ENCODE measurements around the gene PRCC. TPM values are rescaled to one million over a fixed set of nuclear protein-coding genes. Genes with fewer than 3 reads are reported as not detected.

PRCC gene
- total and polyA plus RNA-seq, 2 of the 13 experiments (the other 11 are each of a cell fraction or from before 2014, with no cell fraction given), result 24.2 to 40.5 TPM

DNA sequence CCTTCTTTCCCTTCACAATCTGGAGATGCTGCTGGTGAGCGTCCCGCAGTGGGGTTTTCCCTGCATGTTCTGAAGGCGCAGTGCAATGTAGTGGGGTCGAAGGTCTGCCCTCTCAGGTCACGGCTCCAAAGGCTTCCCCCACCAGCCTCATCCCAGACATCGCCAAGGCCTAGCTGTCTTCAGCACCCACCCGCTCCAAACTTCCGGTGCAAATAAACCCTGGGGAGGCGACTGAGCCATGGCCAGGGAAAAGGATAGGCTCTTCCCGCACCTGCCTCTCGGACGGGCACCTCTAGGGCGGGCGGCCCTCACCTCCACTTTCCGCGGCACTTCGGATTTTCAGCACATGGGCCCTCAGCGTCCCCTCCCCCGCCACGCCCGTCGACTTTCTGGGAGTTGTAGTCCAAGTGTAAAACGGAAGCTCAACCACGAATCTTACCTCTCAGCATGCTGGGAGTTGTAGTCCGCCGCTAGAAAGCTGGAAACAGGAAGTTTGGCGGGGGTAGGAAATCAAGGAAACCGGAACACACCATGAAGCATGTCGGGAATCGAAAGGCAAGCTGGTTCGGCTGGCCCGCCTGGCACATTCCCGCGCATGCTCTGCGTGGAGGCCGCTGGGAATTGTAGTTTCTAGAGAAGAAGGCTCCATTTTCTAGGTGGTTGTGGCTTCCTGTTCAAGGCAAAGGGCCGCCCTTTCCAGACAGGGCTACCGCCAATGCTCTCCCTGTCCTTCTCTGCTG is 26.4 kb upstream of the PRCC start, which contains the start of gene MRPL24 (continued):
- TF ChIP-seq, protein P1, sequence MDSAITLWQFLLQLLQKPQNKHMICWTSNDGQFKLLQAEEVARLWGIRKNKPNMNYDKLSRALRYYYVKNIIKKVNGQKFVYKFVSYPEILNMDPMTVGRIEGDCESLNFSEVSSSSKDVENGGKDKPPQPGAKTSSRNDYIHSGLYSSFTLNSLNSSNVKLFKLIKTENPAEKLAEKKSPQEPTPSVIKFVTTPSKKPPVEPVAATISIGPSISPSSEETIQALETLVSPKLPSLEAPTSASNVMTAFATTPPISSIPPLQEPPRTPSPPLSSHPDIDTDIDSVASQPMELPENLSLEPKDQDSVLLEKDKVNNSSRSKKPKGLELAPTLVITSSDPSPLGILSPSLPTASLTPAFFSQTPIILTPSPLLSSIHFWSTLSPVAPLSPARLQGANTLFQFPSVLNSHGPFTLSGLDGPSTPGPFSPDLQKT (CRISPR knock-in tag; IDR thresholded peaks at IDR 0.05; ENCODE audit: borderline replicate concordance), result peak; percentile 28; the same call in 1 of the 2 replicates
- peak; percentile 90 for TF ChIP-seq YY1 (IDR thresholded peaks at IDR 0.05; ENCODE audit: insufficient read depth, insufficient replicate concordance, low read depth, low read length)
- TF ChIP-seq, protein P2, sequence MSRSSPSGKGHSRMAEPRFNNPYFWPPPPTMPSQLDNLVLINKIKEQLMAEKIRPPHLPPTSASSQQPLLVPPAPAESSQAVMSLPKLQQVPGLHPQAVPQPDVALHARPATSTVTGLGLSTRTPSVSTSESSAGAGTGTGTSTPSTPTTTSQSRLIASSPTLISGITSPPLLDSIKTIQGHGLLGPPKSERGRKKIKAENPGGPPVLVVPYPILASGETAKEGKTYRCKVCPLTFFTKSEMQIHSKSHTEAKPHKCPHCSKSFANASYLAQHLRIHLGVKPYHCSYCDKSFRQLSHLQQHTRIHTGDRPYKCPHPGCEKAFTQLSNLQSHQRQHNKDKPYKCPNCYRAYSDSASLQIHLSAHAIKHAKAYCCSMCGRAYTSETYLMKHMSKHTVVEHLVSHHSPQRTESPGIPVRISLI (CRISPR knock-in tag; IDR thresholded peaks at IDR 0.05; ENCODE audit: borderline replicate concordance), result no peak; the same call in 1 of the 2 replicates
- peak; percentile 98 for TF ChIP-seq ZFY (CRISPR knock-in tag; IDR thresholded peaks at IDR 0.05)
- TF ChIP-seq, protein P3, sequence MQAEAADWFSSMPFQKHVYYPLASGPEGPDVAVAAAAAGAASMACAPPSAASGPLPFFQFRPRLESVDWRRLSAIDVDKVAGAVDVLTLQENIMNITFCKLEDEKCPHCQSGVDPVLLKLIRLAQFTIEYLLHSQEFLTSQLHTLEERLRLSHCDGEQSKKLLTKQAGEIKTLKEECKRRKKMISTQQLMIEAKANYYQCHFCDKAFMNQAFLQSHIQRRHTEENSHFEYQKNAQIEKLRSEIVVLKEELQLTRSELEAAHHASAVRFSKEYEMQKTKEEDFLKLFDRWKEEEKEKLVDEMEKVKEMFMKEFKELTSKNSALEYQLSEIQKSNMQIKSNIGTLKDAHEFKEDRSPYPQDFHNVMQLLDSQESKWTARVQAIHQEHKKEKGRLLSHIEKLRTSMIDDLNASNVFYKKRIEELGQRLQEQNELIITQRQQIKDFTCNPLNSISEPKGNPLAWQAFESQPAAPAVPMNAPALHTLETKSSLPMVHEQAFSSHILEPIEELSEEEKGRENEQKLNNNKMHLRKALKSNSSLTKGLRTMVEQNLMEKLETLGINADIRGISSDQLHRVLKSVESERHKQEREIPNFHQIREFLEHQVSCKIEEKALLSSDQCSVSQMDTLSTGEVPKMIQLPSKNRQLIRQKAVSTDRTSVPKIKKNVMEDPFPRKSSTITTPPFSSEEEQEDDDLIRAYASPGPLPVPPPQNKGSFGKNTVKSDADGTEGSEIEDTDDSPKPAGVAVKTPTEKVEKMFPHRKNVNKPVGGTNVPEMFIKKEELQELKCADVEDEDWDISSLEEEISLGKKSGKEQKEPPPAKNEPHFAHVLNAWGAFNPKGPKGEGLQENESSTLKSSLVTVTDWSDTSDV (CRISPR knock-in tag; IDR thresholded peaks at IDR 0.05), result no peak
- TF ChIP-seq MBNL3 (CRISPR knock-in tag; conservative IDR thresholded peaks at IDR 0.05), result no peak
- TF ChIP-seq TEAD2 (CRISPR knock-in tag; IDR thresholded peaks at IDR 0.05), result no peak
- TF ChIP-seq ZSCAN25 (CRISPR knock-in tag; IDR thresholded peaks at IDR 0.05), result peak; percentile 80
- TF ChIP-seq POLR2AphosphoS5 (IDR thresholded peaks at IDR 0.05; ENCODE audit: low read depth, low read length), result peak; percentile 82
- TF ChIP-seq, protein P4, sequence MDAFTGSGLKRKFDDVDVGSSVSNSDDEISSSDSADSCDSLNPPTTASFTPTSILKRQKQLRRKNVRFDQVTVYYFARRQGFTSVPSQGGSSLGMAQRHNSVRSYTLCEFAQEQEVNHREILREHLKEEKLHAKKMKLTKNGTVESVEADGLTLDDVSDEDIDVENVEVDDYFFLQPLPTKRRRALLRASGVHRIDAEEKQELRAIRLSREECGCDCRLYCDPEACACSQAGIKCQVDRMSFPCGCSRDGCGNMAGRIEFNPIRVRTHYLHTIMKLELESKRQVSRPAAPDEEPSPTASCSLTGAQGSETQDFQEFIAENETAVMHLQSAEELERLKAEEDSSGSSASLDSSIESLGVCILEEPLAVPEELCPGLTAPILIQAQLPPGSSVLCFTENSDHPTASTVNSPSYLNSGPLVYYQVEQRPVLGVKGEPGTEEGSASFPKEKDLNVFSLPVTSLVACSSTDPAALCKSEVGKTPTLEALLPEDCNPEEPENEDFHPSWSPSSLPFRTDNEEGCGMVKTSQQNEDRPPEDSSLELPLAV (CRISPR knock-in tag; conservative IDR thresholded peaks at IDR 0.05; ENCODE audit: low read depth), result no peak
- no peak for TF ChIP-seq FOXM1 (CRISPR knock-in tag; IDR thresholded peaks at IDR 0.05)
- TF ChIP-seq, protein P5, sequence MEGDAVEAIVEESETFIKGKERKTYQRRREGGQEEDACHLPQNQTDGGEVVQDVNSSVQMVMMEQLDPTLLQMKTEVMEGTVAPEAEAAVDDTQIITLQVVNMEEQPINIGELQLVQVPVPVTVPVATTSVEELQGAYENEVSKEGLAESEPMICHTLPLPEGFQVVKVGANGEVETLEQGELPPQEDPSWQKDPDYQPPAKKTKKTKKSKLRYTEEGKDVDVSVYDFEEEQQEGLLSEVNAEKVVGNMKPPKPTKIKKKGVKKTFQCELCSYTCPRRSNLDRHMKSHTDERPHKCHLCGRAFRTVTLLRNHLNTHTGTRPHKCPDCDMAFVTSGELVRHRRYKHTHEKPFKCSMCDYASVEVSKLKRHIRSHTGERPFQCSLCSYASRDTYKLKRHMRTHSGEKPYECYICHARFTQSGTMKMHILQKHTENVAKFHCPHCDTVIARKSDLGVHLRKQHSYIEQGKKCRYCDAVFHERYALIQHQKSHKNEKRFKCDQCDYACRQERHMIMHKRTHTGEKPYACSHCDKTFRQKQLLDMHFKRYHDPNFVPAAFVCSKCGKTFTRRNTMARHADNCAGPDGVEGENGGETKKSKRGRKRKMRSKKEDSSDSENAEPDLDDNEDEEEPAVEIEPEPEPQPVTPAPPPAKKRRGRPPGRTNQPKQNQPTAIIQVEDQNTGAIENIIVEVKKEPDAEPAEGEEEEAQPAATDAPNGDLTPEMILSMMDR (CRISPR knock-in tag; IDR thresholded peaks at IDR 0.05), result peak; percentile 33; the same call in 1 of the 2 replicates
- no peak; the same call in 1 of the 2 replicates for TF ChIP-seq SRF (IDR thresholded peaks at IDR 0.05; ENCODE audit: low read depth, low read length)
- no peak for TF ChIP-seq HNRNPLL (IDR thresholded peaks at IDR 0.05; ENCODE audit: low read depth, low read length, poor library complexity, severe bottlenecking)
- TF ChIP-seq, protein P6, sequence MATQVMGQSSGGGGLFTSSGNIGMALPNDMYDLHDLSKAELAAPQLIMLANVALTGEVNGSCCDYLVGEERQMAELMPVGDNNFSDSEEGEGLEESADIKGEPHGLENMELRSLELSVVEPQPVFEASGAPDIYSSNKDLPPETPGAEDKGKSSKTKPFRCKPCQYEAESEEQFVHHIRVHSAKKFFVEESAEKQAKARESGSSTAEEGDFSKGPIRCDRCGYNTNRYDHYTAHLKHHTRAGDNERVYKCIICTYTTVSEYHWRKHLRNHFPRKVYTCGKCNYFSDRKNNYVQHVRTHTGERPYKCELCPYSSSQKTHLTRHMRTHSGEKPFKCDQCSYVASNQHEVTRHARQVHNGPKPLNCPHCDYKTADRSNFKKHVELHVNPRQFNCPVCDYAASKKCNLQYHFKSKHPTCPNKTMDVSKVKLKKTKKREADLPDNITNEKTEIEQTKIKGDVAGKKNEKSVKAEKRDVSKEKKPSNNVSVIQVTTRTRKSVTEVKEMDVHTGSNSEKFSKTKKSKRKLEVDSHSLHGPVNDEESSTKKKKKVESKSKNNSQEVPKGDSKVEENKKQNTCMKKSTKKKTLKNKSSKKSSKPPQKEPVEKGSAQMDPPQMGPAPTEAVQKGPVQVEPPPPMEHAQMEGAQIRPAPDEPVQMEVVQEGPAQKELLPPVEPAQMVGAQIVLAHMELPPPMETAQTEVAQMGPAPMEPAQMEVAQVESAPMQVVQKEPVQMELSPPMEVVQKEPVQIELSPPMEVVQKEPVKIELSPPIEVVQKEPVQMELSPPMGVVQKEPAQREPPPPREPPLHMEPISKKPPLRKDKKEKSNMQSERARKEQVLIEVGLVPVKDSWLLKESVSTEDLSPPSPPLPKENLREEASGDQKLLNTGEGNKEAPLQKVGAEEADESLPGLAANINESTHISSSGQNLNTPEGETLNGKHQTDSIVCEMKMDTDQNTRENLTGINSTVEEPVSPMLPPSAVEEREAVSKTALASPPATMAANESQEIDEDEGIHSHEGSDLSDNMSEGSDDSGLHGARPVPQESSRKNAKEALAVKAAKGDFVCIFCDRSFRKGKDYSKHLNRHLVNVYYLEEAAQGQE (IDR thresholded peaks at IDR 0.05; ENCODE audit: borderline replicate concordance in 1 of 2, low read depth in 1 of 2, low read length in 2 of 2), result peak in 1 of 2 experiments; percentile 49; a peak in 1 of 4 replicates
- TF ChIP-seq GATAD2A (CRISPR knock-in tag; IDR thresholded peaks at IDR 0.05), result 0 out of 2 replicates have a peak, but pooled peaks have one; percentile 23
